K562 (cell line): ENCODE data around the gene KL. TPM values are rescaled to one million over a fixed set of nuclear protein-coding genes. Genes with fewer than 3 reads are reported as not detected.

Experiments
- ATAC-seq: fragments of 200-7000 bp; cut with Tn5 transposase; 3 replicates; pipeline ENCODE4 v1.9.1; 2020; ENCODE audit warnings: moderate library complexity
- BruUV-seq: library from RNA; stranded (reverse); fragments of 400-500 nt; replicated peaks from 2 replicates; lab custom pipeline; 2021; lab: Mats Ljungman, UMichigan
- CTCF ChIA-PET: fragments of 300-600 bp; formaldehyde crosslinking; extraction: SDS; loops from one replicate; lab custom pipeline; 2021; ENCODE audit warnings: low intra/inter-chr PET ratio; lab: Yijun Ruan, JAX
- POLR2A ChIA-PET: fragments of 300-600, 350-650 bp; sonication (Branson Sonifier 250); formaldehyde crosslinking; extraction: SDS; loops from one replicate; lab custom pipeline; 2021; ENCODE audit warnings: antibody characterized with exemption, inconsistent platforms; lab: Yijun Ruan, JAX
- DNase-seq, 4 experiments: peaks; one replicate each; pipeline versions ENCODE4 v3.0.0 to v3.0.0-alpha.2; 2011 to 2018; ENCODE audit warnings: low spot score in 3 of 4, mixed read lengths in 3 of 4; ENCODE audit errors: extremely low read depth in 1 of 4
- FAIRE-seq: peaks from 2 replicates; lab custom pipeline; 2011; peaks lifted over from hg19 to GRCh38; lab: Jason Lieb, UNC
- H2AFZ ChIP-seq: 2 replicates; pipeline ENCODE4 v1.6.0; 2011; ENCODE audit warnings: low read depth, low read length, control low read depth, inconsistent platforms
- H3K27ac ChIP-seq: fragments of 200-600 bp; 3 replicates; pipeline ENCODE4 v1.8.0; 2011; ENCODE audit warnings: low read depth, mild to moderate bottlenecking, control low read depth, inconsistent platforms, low read length, moderate library complexity, mixed read lengths; ENCODE audit errors: extremely low read depth
- H3K27me3 ChIP-seq, 2 experiments: fragments of 300-600 bp in 1 of 2; 2 replicates in 1 of 2; 3 replicates in 1 of 2; pipeline versions ENCODE4 v1.6.0 to v1.8.0; 2011; ENCODE audit warnings: inconsistent platforms in 2 of 2, low read length in 2 of 2, mild to moderate bottlenecking in 1 of 2, mixed read lengths in 1 of 2, moderate library complexity in 1 of 2; ENCODE audit not compliant: control insufficient read depth in 2 of 2, insufficient read depth in 2 of 2
- H3K36me3 ChIP-seq: fragments of 300-600 bp; 3 replicates; pipeline ENCODE4 v1.8.0; 2011; ENCODE audit warnings: mild to moderate bottlenecking, low read length, inconsistent platforms; ENCODE audit not compliant: control insufficient read depth, insufficient read depth
- H3K4me1 ChIP-seq, 2 experiments: fragments of 200-600 bp in 1 of 2; replicated peaks in 1 of 2; 2 replicates in 1 of 2; 3 replicates in 1 of 2; pipeline versions ENCODE4 v1.5.1 to v1.8.0; 2011; ENCODE audit warnings: inconsistent platforms in 2 of 2, low read length in 2 of 2, mild to moderate bottlenecking in 1 of 2, mixed read lengths in 1 of 2, moderate library complexity in 1 of 2; ENCODE audit not compliant: control insufficient read depth in 2 of 2, insufficient read depth in 2 of 2
- H3K4me2 ChIP-seq: 2 replicates; pipeline ENCODE4 v1.6.1; 2011; ENCODE audit warnings: low read length, control low read depth, inconsistent platforms, mixed read lengths; ENCODE audit not compliant: insufficient read depth
- H3K4me3 ChIP-seq: fragments of 200-600 bp; sonication (generic), shearing (Covaris generic); 2 replicates; pipeline ENCODE4 v1.5.1; 2016; ENCODE audit warnings: control low read depth, inconsistent platforms
- H3K79me2 ChIP-seq: fragments of 200-600 bp; 3 replicates; pipeline ENCODE4 v1.8.0; 2011; ENCODE audit warnings: low read length, inconsistent platforms; ENCODE audit not compliant: control insufficient read depth, insufficient read depth
- H3K9ac ChIP-seq, 2 experiments: 2 replicates each; pipeline versions ENCODE4 v1.6.0 to v1.6.1; 2011; ENCODE audit warnings: low read depth in 2 of 2, low read length in 2 of 2, control low read depth in 1 of 2, inconsistent platforms in 1 of 2, mild to moderate bottlenecking in 1 of 2, mixed read lengths in 1 of 2; ENCODE audit not compliant: insufficient read depth in 1 of 2
- H3K9me1 ChIP-seq: one replicate; pipeline ENCODE4 v1.6.0; 2011; ENCODE audit warnings: inconsistent platforms, mild to moderate bottlenecking, low read length, moderate library complexity; ENCODE audit not compliant: control insufficient read depth, insufficient read depth
- H3K9me3 ChIP-seq: replicated peaks from 2 replicates; pipeline ENCODE4 v1.5.1; 2011; ENCODE audit warnings: low read depth, low read length, inconsistent platforms; ENCODE audit not compliant: control insufficient read depth, insufficient read depth
- H4K20me1 ChIP-seq: replicated peaks from 2 replicates; pipeline ENCODE4 v1.6.1; 2011; ENCODE audit warnings: low read length, inconsistent platforms, mixed read lengths; ENCODE audit not compliant: control insufficient read depth, insufficient read depth
- ASH1L ChIP-seq: fragments of 450-650 bp; IDR thresholded peaks from 2 replicates; pipeline ENCODE4 v1.6.1; 2018; ENCODE audit warnings: borderline replicate concordance, mild to moderate bottlenecking, low read depth; ENCODE audit not compliant: partially characterized antibody
- HIVEP1 ChIP-seq: fragments of 250-450 bp; sonication (Bioruptor Pico); IDR thresholded peaks from 2 replicates; pipeline ENCODE4 v1.4.0; 2020; ENCODE audit warnings: mild to moderate bottlenecking
- LEF1 ChIP-seq: fragments of 450-650 bp; IDR thresholded peaks from 2 replicates; pipeline ENCODE4 v1.6.1; 2016; ENCODE audit warnings: mild to moderate bottlenecking
- NCOA6 ChIP-seq: fragments of 450-650 bp; IDR thresholded peaks from 2 replicates; pipeline ENCODE4 v1.6.1; 2017; ENCODE audit warnings: mild to moderate bottlenecking
- SIRT6 ChIP-seq: IDR thresholded peaks from one replicate; pipeline ENCODE4 v1.6.1; 2012; ENCODE audit warnings: low read depth, mild to moderate bottlenecking, control low read depth, inconsistent platforms, low read length, moderate library complexity
- SMARCA4 ChIP-seq: fragments of 450-650 bp; IDR thresholded peaks from 2 replicates; pipeline ENCODE4 v1.6.1; 2016
- SMARCC2 ChIP-seq: fragments of 450-650 bp; IDR thresholded peaks from 2 replicates; pipeline ENCODE4 v1.6.1; 2017; ENCODE audit warnings: antibody characterized with exemption, moderate library complexity, mild to moderate bottlenecking, low read depth
- TEAD1 ChIP-seq, 2 experiments: fragments of 450-650 bp in 1 of 2; sonication (generic) in 1 of 2; formaldehyde crosslinking; IDR thresholded peaks; 2 replicates each; pipeline versions ENCODE4 v1.4.0 to v1.8.0; 2020 to 2022; ENCODE audit warnings: mild to moderate bottlenecking in 2 of 2, missing genetic modification reagents in 1 of 2
- TEAD2 ChIP-seq: fragments of 450-650 bp; IDR thresholded peaks from 2 replicates; pipeline ENCODE4 v1.6.1; 2016; ENCODE audit warnings: missing genetic modification characterization, control low read depth, missing compliant biosample characterization
- TOE1 ChIP-seq, 2 experiments: fragments of 450-650 bp in 1 of 2; sonication (generic) in 1 of 2; formaldehyde crosslinking in 1 of 2; IDR thresholded peaks; 2 replicates each; pipeline versions ENCODE4 v1.7.1 to v1.8.0; 2016 to 2022; ENCODE audit warnings: borderline replicate concordance in 2 of 2, mild to moderate bottlenecking in 2 of 2, antibody characterized with exemption in 1 of 2, inconsistent platforms in 1 of 2, low read depth in 1 of 2, missing genetic modification reagents in 1 of 2, moderate library complexity in 1 of 2
- ZNF445 ChIP-seq: fragments of 250-450 bp; sonication (Bioruptor Pico); IDR thresholded peaks from 2 replicates; pipeline ENCODE4 v1.4.0; 2020; ENCODE audit warnings: low read depth, mild to moderate bottlenecking, moderate library complexity
- ZNF764 ChIP-seq: fragments of 250-450 bp; sonication (Bioruptor Pico); IDR thresholded peaks from 2 replicates; pipeline ENCODE4 v1.4.0; 2020; ENCODE audit warnings: low read depth, mild to moderate bottlenecking, moderate library complexity
- WGBS: fragments of 100-300 bp; shearing (Covaris generic); methylation state at CpG from one replicate; pipeline ENCODE4 v1.1.6; 2016; ENCODE audit warnings: low coverage, mixed read lengths; ENCODE audit not compliant: insufficient coverage; ENCODE audit errors: missing lambda C conversion rate; 5-methylcytosine and 5-hydroxymethylcytosine counted together
- in situ Hi-C: fragments of 300-500 bp; cut with MboI; formaldehyde crosslinking; loops from 4 replicates; pipeline ENCODE4 v1.15.0; 2018; ENCODE audit warnings: inconsistent platforms, mixed read lengths
- intact Hi-C: fragments of 100-400 bp; cut with micrococcal nuclease; formaldehyde crosslinking; loops from 2 replicates; pipeline ENCODE4 v1.14.2; 2022
- polyA plus RNA-seq, 8 experiments: library from polyadenylated mRNA; depleted of rRNA in 4 of 8; stranded (reverse) in 5 of 8; unstranded in 3 of 8; fragments of >200 nt; fragmentation: Nextera tagmentation in 2 of 8; fragmentation: Illumina TruSeq in 1 of 8; extraction: Ambion mirVana in 2 of 8; extraction: Trizol in 1 of 8; gene quantifications; 2 replicates each; pipeline versions ENCODE4 v1.2.1 to v1.2.3, GENCODE V29; 2011 to 2014; ENCODE audit warnings: inconsistent platforms in 1 of 8, missing spikeins in 1 of 8
- total RNA-seq, 7 experiments: library from RNA; depleted of rRNA in 6 of 7; stranded (reverse); fragments of >200 nt in 6 of 7; fragmentation: Illumina TruSeq in 2 of 7; extraction: Trizol in 2 of 7; gene quantifications; 2 replicates each; pipeline versions ENCODE4 v1.2.1 to v1.2.3, GENCODE V29; 2011 to 2021; ENCODE audit warnings: low replicate concordance in 1 of 7
- TF ChIP-seq, protein P1 (sequence below): sonication (generic); IDR thresholded peaks from 2 replicates; pipeline ENCODE4 v1.6.1; 2016

KL gene
- total and polyA plus RNA-seq, 9 of the 15 experiments (the other 6 are each of a cell fraction or from before 2014, with no cell fraction given) = not detected

DNA sequence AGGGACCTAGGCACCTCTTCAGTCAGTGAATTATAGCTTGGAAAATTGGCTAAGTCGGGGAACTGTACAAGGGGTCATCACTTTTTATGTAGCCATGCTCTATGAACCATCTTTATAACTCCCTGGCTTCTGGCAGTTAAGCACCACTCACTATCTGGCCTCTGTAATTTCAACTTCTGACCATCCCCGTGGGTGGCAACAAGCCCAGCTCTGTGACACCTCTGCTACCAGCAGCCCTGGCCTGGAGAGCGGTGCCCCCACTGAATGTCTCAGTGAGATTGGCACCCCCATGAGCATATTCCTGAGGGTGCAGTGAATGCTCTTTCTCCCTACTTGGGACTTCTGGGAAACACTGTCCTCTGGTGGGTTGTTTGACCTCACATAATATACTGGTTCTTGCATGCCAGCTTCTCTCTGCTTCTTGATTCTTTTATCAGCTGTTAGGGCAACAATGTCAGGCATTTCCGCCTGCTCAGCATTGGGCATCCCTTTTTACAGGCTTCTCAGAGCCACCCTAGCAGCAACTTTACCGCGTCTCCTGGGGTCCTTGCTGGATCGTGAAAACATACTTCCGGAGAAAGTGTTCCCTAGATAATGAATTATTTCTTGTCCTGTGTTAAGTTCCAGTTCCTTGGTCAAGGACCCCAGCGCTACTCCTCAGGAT lies 10.4 kb downstream of the KL start:
- ChIA-PET POLR2A (no interaction called here), CTCF (no interaction called here)
- in situ Hi-C loops (no loop called here), intact Hi-C loops (no loop called here)
- Histone ChIP-seq H3K4me1 (no peaks in the 10 kb centered on the region), H3K36me3 (no peaks in the 10 kb centered on the region), H3K9me1 (no peaks in the 10 kb centered on the region), H3K4me2 (no peak overlapping the region), H3K79me2 (no peaks in the 10 kb centered on the region), H3K4me3 (no peak overlapping the region), H4K20me1 (no peaks in the 10 kb centered on the region), H3K9ac (no peak overlapping the region), H2AFZ (no peak overlapping the region), H3K27ac (no peak overlapping the region), H3K27me3 (no peaks in the 10 kb centered on the region; a peak in 1 of 5 replicates), H3K9me3 (no peaks in the 10 kb centered on the region)
- TF ChIP-seq TOE1 (IDR thresholded peaks at IDR 0.05; ENCODE audit: borderline replicate concordance) (no peak), TOE1 (CRISPR knock-in tag; IDR thresholded peaks at IDR 0.05; ENCODE audit: borderline replicate concordance, low read depth) (no peak), ZNF445 (CRISPR knock-in tag) (no peak), SMARCC2 (no peak), NCOA6 (no peak), HIVEP1 (CRISPR knock-in tag) (no peak), LEF1 (no peak), SIRT6 (no peak), TEAD2 (tag) (no peak), ZNF764 (no peak), TEAD1 (CRISPR knock-in tag; IDR thresholded peaks at IDR 0.05) (no peak), ASH1L (no peak), SMARCA4 (no peak)
- TF ChIP-seq, protein P1, sequence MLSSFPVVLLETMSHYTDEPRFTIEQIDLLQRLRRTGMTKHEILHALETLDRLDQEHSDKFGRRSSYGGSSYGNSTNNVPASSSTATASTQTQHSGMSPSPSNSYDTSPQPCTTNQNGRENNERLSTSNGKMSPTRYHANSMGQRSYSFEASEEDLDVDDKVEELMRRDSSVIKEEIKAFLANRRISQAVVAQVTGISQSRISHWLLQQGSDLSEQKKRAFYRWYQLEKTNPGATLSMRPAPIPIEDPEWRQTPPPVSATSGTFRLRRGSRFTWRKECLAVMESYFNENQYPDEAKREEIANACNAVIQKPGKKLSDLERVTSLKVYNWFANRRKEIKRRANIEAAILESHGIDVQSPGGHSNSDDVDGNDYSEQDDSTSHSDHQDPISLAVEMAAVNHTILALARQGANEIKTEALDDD = no peak
- ATAC-seq (no peak), FAIRE-seq (no peak), DNase-seq (no peak)
- no TSS peak for BruUV-seq
- 0% methylated on average over 9 of the region's 9 CpGs for WGBS
